SU-DHL-6 (cell line): ENCODE measurements around the gene SULT2B1.

ENCODE experiments used
- CTCF ChIP-seq: fragments of 200-600 bp; sonication (generic); IDR thresholded peaks from one replicate; pipeline ENCODE4 v1.5.1; 2017; ENCODE audit warnings: antibody characterized with exemption, mild to moderate bottlenecking, low read length, moderate library complexity; ENCODE audit not compliant: insufficient read depth, poor library complexity, severe bottlenecking
- EZH2phosphoT487 ChIP-seq: fragments of 200-600 bp; sonication (generic), shearing (Covaris generic); conservative IDR thresholded peaks from 2 replicates; pipeline ENCODE4 v1.6.1; 2018; ENCODE audit warnings: mild to moderate bottlenecking, antibody characterized with exemption, low read length, moderate library complexity, mixed read lengths

DNA sequence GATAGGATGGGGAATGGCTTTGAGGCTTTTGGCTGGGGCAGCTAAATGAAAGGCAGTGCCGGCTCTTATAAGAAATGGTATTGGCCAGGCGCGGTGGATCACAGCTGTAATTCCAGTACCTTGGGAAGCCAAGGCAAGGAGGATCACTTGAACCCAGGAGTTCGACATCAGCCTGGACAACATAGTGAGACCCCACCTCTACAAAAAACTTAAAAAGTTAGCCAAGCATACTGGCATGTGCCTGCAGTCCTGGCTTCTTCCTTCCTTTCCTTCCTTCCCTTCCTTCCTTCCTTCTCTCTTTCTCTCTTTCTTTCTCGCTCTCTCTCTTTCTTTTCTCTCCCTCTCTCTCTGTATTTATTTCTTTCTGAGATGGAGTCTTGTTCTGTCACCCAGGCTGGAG, 90.9 kb downstream of the SULT2B1 start:
- TF ChIP-seq CTCF (no peak), EZH2phosphoT487 (no peak)
